ENCODE measurements around the gene SLC38A1. TPM values are rescaled to one million over a fixed set of nuclear protein-coding genes. Genes with fewer than 3 reads are reported as not detected.

SLC38A1 gene
- total RNA-seq, 1 experiment from 2014 or later, result 107 TPM

- Histone ChIP-seq H3K9me2 (replicated peaks; ENCODE audit: low read length) (no peaks in the 10 kb centered on the region), H3K27ac (ENCODE audit: low read length) (no peak overlapping the region), H3K9ac (ENCODE audit: low read length) (no peak overlapping the region), H2AFZ (ENCODE audit: low read length) (peak overlapping the region; percentile 59), H3K4me1 (ENCODE audit: insufficient read depth, low read length) (peaks cover 29% of the 10 kb centered on the region), H3K27me3 (ENCODE audit: low read length) (no peaks in the 10 kb centered on the region), H3K9me3 (ENCODE audit: low read length) (no peaks in the 10 kb centered on the region), H3K4me2 (ENCODE audit: low read length) (peak overlapping the region; percentile 64), H3K4me3 (ENCODE audit: low read length) (no peak overlapping the region; the same call in 1 of the 2 replicates), H3F3A (ENCODE audit: low read length, unreplicated experiment) (no peaks in the 10 kb centered on the region), H3K79me2 (ENCODE audit: low read length) (no peaks in the 10 kb centered on the region), H3K36me3 (ENCODE audit: low read depth, low read length) (no peaks in the 10 kb centered on the region), H4K20me1 (ENCODE audit: low read length) (no peaks in the 10 kb centered on the region)
- ChIA-PET POLR2A (ENCODE audit: unreplicated experiment) (interaction anchor here (0.5 kb wide), 1 partner anchor 35 kb away, joined by 3 read pairs; no protein-coding TSS in a partner anchor), CTCF (no interaction called here)
- ATAC-seq, result no peak
- DNase-seq, result peak; percentile 56
- intact Hi-C loops (cut with micrococcal nuclease), result loop anchor here (1.0 to 10.0 kb wide), 5 partner anchors 34 to 868 kb away; no protein-coding TSS in a partner anchor
- TF ChIP-seq, protein P1, sequence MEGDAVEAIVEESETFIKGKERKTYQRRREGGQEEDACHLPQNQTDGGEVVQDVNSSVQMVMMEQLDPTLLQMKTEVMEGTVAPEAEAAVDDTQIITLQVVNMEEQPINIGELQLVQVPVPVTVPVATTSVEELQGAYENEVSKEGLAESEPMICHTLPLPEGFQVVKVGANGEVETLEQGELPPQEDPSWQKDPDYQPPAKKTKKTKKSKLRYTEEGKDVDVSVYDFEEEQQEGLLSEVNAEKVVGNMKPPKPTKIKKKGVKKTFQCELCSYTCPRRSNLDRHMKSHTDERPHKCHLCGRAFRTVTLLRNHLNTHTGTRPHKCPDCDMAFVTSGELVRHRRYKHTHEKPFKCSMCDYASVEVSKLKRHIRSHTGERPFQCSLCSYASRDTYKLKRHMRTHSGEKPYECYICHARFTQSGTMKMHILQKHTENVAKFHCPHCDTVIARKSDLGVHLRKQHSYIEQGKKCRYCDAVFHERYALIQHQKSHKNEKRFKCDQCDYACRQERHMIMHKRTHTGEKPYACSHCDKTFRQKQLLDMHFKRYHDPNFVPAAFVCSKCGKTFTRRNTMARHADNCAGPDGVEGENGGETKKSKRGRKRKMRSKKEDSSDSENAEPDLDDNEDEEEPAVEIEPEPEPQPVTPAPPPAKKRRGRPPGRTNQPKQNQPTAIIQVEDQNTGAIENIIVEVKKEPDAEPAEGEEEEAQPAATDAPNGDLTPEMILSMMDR (conservative IDR thresholded peaks at IDR 0.05; ENCODE audit: low read depth, low read length), result peak; percentile 90
- TF ChIP-seq EZH2 (IDR thresholded peaks at IDR 0.05; ENCODE audit: low read length, unreplicated experiment), result no peak
- no peak for TF ChIP-seq EZH2phosphoT487 (IDR thresholded peaks at IDR 0.05; ENCODE audit: borderline replicate concordance, low read length)
- no TSS peak for BruUV-seq (replicated peaks)
Measured at GRCh38 chr12:46153268-46153872, 115.5 kb downstream of the SLC38A1 start.

GRCh38 chr12:46152456-46152855 lies 116.4 kb downstream of the SLC38A1 start:
- no peaks in the 10 kb centered on the region for H3K27me3 ChIP-seq (ENCODE audit: low read length)
- H4K20me1 ChIP-seq (ENCODE audit: low read length), result no peaks in the 10 kb centered on the region
- ChIA-PET CTCF (no interaction called here), POLR2A (ENCODE audit: unreplicated experiment) (no interaction called here)
- DNase-seq (no peak), ATAC-seq (no peak)
- no peak overlapping the region for H2AFZ ChIP-seq (ENCODE audit: low read length)
- H3K9ac ChIP-seq (ENCODE audit: low read length), result no peak overlapping the region
- no peaks in the 10 kb centered on the region for H3F3A ChIP-seq (ENCODE audit: low read length, unreplicated experiment)
- TF ChIP-seq, protein P1 (conservative IDR thresholded peaks at IDR 0.05; ENCODE audit: low read depth, low read length), result no peak
- no peak for TF ChIP-seq EZH2phosphoT487 (IDR thresholded peaks at IDR 0.05; ENCODE audit: borderline replicate concordance, low read length)
- no peak for TF ChIP-seq EZH2 (IDR thresholded peaks at IDR 0.05; ENCODE audit: low read length, unreplicated experiment)
- H3K4me2 ChIP-seq (ENCODE audit: low read length), result no peak overlapping the region
- H3K9me2 ChIP-seq (replicated peaks; ENCODE audit: low read length), result no peaks in the 10 kb centered on the region
- H3K9me3 ChIP-seq (ENCODE audit: low read length), result no peaks in the 10 kb centered on the region
- no peaks in the 10 kb centered on the region for H3K79me2 ChIP-seq (ENCODE audit: low read length)
- peaks cover 29% of the 10 kb centered on the region for H3K4me1 ChIP-seq (ENCODE audit: insufficient read depth, low read length)
- H3K4me3 ChIP-seq (ENCODE audit: low read length), result no peak overlapping the region
- intact Hi-C loops (cut with micrococcal nuclease), result loop anchor here (5.0 to 10.0 kb wide), 4 partner anchors 35 to 512 kb away; no protein-coding TSS in a partner anchor
- BruUV-seq (replicated peaks), result no TSS peak
- H3K27ac ChIP-seq (ENCODE audit: low read length), result no peak overlapping the region
- no peaks in the 10 kb centered on the region for H3K36me3 ChIP-seq (ENCODE audit: low read depth, low read length)

- H3K9me2 ChIP-seq (replicated peaks; ENCODE audit: low read length), result no peaks in the 10 kb centered on the region
- no peak overlapping the region for H3K4me2 ChIP-seq (ENCODE audit: low read length)
- no peaks in the 10 kb centered on the region for H3F3A ChIP-seq (ENCODE audit: low read length, unreplicated experiment)
- no peak for TF ChIP-seq EZH2phosphoT487 (IDR thresholded peaks at IDR 0.05; ENCODE audit: borderline replicate concordance, low read length)
- TF ChIP-seq EZH2 (IDR thresholded peaks at IDR 0.05; ENCODE audit: low read length, unreplicated experiment), result no peak
- TF ChIP-seq, protein P1 (conservative IDR thresholded peaks at IDR 0.05; ENCODE audit: low read depth, low read length), result no peak
- ATAC-seq (no peak), DNase-seq (no peak)
- no peaks in the 10 kb centered on the region for H3K79me2 ChIP-seq (ENCODE audit: low read length)
- H3K4me3 ChIP-seq (ENCODE audit: low read length), result no peak overlapping the region
- POLR2A ChIA-PET (ENCODE audit: unreplicated experiment), result no interaction called here
- H4K20me1 ChIP-seq (ENCODE audit: low read length), result no peaks in the 10 kb centered on the region
- H3K27ac ChIP-seq (ENCODE audit: low read length), result no peak overlapping the region
- H3K9ac ChIP-seq (ENCODE audit: low read length), result no peak overlapping the region
- no TSS peak for BruUV-seq (replicated peaks)
- H3K4me1 ChIP-seq (ENCODE audit: insufficient read depth, low read length), result peaks cover 29% of the 10 kb centered on the region
- no peaks in the 10 kb centered on the region for H3K9me3 ChIP-seq (ENCODE audit: low read length)
- intact Hi-C loops (cut with micrococcal nuclease), result loop anchor here (5.0 to 10.0 kb wide), 4 partner anchors 37 to 514 kb away; no protein-coding TSS in a partner anchor
- no peaks in the 10 kb centered on the region for H3K27me3 ChIP-seq (ENCODE audit: low read length)
- no peak overlapping the region for H2AFZ ChIP-seq (ENCODE audit: low read length)
- H3K36me3 ChIP-seq (ENCODE audit: low read depth, low read length), result no peaks in the 10 kb centered on the region
- CTCF ChIA-PET, result no interaction called here
Measured at GRCh38 chr12:46150735-46151134, 118.1 kb downstream of the SLC38A1 start.
